ENCODE measurements around the gene HS6ST3.

HS6ST3 gene

DNA sequence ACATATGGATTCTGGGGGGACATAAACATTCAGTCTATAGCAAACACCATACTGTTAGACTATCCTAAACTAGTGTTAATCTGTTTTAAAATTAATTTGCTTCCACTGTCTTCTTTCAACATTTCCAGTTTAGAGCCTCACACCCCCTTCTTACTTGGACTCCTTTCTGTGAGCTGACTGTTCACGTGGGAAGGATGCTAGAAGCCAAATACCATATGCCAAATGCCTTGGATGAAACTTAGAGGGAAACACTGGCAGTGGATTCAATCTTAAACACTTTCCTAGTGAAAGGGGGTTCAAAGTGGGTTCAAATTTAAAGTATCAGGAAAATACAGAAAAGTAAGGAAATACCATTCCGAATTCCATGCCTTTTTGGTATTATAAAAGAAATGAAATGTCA, 113.6 kb downstream of the HS6ST3 start:
- DNase-seq: no peak

DNA sequence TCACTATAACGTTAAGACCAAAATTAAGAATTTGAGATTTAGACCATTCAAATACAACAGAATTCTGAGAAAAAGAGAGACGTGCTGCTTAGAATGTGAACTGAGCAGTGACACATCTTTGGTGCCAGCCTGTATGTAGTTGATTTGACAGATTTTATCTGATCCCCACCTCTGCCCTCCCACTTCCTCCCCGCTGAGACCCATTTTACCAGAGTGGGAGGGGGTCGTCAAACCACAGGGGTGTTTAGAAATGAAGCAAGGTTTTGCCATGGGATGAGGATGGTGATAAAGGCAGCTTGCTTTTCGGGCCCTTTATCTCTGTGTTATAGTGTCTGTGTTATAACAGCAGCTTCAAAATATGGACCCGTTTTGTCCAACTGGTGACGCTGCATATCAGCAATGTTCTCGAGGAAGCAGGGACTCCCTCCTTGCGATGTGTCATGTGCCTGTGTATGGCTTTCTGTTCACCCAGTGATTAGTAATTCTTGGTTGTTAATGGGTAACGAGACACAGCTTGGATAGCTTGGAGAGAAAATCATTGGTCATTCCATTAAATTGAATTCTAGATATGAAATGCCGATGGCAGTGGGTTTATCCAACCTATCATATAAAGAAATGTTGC, 125.0 kb downstream of the HS6ST3 start:
- no peak for DNase-seq

DNA sequence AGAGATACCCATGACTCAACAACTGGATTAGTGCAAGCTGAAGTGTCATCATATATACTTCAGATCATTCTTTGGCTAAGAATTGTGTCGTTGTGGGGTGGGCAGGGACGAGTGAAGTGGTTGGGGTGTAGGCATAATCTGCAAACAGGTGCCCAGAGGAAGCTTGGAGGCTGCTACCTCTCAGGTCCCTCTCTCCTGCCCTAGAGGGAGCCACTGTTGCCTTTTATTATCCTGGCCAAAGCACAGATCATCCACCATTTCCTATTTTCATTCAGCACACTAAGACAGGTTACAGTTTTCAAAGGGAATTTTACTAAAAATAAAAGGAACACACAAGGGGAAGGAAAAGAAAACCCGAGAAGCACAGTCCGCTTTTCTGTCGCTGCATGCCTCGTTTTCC, 126.6 kb downstream of the HS6ST3 start:
- no peak for DNase-seq

DNA sequence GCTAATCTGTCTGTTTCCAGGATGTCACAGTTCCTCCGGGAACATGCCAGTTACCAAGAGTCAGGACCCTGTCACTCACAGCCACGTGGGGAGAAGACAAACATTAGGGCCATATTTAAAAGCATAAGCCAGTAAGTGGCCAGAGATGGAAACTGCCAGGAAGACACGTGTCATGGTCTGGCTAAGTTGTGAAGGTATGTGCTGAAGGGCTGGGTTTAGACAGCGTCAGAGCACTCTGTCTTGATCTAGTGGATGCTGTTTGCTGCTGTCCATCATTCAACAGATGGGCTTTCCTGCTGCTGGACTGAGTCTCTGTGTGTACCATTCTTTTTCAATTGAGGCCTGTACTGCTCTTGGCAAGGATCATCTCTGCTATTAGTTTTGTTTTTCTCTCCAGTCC, 128.6 kb downstream of the HS6ST3 start:
- no peak for DNase-seq

DNA sequence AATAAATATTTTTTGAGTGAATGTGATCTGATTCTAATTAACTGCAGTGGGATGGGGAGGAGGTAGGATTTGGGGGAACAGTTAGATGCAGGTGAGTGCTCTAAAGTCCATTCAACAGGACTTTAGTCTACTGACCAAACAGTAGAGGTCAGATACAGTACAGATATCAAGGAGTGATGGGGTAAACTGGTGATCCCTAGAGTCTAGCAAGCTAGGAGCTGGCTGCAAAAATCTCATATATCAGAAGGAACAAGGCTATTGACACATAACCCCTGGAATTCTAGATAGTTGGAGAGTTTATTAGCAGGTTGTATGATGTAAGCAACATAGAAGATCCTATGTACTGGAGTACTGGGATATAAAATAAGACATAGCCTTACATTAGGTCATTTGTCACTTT, 131.6 kb downstream of the HS6ST3 start:
- DNase-seq: no peak

DNA sequence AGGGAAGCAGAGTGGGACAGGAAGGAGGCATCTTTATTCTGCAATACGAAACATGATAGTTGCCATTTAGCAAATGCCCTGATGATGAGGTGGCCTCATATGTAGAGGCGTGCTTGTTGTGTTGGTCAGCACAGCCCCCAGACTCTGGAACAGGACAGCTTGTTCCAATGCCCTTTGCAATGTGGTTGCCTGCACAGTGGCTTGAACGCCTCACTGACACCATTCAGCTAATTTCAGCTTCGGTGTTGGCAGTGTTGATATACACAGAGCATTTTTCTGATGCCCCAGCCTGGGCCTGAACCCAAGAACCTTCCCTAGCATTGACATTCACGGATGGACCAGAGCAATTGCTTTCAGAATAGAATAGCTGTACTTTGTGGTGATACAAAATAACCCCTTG, 133.3 kb downstream of the HS6ST3 start:
- DNase-seq: no peak

DNA sequence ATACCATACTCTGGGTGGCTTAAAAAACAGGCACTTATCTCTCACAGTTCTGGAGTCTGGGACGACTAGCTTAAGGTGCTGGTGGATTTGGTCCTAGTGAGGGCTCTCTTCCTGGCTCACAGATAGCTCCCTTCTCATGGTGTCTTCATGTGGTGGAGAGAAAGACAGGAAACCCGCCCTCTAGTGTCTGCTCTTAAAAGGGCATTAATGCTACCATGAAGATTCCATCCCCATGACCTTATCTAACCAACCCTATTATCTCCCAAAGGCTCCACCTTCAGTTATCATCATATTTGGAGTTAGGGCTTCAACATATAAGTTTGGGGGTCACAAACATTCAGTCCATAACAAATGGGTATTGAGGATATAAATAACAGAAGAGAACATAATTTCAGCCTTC, 139.4 kb downstream of the HS6ST3 start:
- no peak for DNase-seq

DNA sequence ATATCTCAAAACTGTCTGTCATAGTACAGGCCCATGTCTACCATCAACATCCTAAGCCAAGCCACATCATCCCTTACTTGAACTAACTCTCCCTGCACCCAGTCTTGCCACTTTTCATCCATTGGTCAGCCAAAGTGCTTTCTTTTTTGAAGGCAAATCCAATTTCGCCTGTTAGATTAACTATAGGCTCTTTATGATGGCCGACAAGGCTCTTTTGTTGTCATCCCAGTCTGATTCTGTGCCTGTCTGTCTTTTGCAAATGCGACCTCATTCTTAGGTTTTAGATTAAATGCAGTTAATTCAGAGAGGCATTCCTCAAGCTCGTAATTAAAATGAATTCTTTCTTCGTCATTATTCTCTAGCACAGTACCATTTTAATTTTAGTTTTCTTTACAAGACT, 148.3 kb downstream of the HS6ST3 start:
- no peak for DNase-seq

DNA sequence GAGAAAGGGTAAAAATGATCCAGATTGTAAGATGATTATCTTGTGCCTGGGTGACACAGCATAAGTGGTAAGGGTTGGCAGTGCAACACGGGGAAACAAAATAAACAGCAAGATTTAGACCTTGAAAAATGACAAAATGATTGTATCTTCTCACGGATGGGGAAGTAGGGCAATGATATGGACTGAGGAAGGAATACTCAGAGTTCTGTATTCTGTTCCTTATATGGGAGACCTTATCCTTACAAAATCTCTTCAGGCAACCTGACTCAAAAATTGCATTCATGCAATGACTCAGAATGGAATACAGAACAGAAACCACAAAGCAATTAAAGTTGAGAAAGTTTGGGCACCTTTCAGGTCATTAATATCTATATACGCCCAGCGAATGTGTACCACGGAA, 149.0 kb downstream of the HS6ST3 start:
- DNase-seq: no peak

DNA sequence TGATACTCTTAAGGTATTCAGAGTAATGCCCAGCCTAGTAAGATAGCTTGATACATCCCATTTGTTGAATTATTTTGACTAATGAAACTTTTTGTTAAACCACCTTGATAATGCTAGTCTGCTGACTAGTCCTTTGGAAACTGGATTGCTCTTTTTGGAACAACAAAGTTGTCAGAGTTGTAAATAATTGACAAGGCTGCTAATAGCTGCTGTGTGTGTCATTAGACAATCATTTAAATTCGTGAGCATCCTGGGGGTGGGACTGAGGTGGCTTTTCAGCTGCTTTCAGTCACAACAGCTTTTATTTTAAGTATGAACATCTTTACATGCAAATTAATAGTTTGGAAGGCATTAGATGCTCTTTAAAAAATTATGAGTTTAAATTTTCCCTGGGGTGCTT, 153.5 kb downstream of the HS6ST3 start:
- DNase-seq: no peak

DNA sequence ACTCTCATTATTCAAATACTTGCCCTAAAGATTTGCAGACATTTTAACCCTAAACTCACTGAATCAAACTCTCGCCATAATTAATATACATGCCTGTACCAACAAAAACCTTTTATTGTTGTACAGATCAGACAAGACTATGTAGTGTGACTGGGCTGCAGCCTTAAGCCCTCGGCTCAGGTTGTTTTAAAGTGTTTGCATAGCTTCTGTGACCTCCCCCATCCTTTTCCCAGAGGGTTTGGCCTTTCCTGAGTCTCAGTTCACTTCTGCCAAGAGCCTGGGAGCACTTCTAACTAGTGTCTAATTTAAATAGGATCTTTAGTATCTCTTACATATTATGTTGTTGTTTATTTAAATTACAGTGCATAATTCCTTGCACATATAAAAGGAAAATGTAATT, 158.2 kb downstream of the HS6ST3 start:
- DNase-seq: no peak

DNA sequence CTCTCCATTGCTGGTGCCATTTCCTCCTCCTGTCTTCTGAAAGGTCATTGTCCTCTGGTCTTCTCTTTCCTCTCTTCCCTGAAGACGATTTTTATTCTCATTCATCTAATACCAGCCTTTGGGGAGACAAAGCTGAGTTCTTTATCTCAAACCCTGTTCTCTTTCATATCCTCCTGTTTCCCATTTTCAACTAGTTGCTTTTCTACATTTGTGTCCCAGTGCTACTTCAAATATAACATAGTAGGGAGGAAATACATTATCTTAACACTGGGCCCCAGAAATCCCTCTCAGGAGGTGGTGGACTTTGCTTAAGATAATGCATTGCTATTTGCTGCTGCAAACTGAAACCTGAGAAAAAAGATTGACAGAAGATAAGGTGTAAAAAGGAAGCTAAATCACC, 159.1 kb downstream of the HS6ST3 start:
- DNase-seq: no peak

DNA sequence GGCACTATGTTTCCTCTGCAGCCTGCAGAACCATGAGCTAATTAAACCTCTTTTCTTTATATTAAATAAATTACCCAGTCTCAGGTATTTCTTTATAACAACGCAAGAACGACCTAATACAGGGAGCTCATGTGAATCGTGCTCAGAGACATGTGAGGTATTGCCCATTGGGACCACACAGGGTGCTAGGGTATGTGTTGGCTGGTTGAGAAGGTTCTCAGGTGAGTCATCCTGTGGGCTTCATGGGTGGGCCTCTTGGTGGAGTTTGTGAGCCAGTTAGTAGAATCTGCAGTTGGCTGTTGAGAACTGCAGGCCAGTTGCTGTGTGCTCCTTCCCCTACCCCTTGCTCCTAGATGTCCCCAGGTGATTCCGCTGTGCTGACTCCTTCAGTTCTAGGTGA, 163.0 kb downstream of the HS6ST3 start:
- no peak for DNase-seq

DNA sequence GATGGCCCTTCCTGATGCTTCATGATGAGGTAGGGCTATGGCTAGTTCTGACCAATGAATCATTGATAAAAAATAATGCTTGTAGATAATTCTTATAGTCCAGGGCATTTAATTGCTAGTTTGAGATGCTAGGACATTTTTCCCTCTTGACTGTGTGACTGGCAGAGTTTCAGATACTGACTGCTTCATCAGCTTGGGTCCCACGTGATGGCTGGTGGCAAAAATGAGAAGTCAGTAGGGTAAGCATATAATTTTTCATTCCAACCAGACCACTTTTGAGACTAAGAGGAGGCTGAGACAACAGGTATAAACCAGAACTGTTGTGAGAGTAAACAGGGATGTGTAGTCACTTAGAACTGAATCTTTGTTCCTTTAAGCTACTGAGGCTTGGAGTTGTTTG, 183.3 kb downstream of the HS6ST3 start:
- DNase-seq: no peak

DNA sequence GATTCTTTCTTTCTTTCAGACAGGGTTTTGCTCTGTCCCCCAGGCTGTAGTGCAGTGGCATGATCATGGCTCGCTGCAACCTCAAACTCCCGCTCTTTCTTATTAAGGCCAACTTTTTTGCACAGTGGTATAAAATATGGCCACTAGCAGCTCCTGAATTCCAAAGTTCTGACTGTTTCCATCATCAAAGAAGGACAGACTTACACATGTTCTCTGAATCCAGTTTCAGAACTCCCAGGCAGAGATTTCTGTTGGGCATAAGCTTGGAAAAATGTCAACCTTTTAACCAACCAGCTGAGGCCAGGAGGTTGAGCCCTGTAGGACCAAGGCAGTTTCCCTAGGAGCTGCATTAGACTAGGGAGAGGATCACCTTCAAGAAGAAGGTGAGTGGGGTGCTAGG, 184.1 kb downstream of the HS6ST3 start:
- no peak for DNase-seq

DNA sequence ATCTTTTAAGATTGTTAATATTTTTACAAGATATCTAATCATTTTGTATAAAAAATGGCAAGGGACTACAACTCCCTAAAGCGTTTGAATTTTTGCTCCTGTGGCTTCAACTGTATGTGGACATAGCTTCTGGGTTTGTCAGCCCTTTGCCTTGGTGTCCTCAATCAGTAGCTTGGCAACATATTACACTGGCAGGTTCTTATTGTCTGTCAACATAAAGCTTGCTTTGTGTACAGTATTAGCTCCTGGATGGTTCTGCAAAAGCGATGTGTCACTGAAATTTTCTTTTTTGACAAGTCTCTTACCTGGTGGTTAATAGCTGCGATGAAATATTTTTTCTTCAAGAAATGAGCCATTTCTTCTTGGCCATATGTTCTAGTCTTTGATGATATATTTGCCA, 190.0 kb downstream of the HS6ST3 start:
- no peak for DNase-seq

DNA sequence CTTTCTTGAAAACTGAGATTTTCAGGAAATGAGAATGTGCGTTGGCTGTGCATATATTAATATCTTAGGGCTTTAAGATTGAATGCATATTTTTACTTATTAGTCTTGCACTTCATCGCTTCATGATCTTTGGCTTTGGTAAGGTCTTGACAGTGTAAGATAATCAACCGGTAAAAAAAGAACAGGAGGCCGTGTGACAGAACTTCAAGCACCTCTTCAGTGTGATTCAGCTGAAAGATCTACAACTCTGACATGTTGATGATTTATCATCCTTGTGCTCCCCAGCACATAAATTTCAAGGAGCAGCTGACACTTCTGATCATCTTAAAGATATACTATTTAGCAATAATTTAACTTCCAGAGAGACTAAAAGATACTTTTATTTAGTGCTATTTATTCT, 195.1 kb downstream of the HS6ST3 start:
- no peak for DNase-seq

DNA sequence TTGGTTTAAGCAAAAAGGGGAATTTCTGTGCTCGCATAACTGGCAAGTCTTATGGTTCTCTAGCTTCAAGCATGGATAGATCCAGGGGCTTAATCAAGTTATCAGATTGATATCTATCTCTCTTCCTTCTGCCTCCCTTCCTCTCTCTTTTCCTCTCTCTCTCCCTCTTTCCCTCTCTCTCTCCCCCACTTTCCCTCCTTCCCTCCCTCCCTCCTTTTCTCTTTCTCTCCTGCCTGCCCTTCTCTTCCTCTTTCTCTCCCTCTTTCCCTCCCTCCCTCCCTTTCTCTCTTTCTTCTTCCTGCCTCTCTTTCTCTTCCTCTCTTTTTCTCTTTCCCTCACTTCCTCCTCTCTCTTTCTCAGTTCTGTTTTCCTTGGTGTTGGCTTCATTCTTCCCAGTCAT, 195.8 kb downstream of the HS6ST3 start:
- DNase-seq: no peak

DNA sequence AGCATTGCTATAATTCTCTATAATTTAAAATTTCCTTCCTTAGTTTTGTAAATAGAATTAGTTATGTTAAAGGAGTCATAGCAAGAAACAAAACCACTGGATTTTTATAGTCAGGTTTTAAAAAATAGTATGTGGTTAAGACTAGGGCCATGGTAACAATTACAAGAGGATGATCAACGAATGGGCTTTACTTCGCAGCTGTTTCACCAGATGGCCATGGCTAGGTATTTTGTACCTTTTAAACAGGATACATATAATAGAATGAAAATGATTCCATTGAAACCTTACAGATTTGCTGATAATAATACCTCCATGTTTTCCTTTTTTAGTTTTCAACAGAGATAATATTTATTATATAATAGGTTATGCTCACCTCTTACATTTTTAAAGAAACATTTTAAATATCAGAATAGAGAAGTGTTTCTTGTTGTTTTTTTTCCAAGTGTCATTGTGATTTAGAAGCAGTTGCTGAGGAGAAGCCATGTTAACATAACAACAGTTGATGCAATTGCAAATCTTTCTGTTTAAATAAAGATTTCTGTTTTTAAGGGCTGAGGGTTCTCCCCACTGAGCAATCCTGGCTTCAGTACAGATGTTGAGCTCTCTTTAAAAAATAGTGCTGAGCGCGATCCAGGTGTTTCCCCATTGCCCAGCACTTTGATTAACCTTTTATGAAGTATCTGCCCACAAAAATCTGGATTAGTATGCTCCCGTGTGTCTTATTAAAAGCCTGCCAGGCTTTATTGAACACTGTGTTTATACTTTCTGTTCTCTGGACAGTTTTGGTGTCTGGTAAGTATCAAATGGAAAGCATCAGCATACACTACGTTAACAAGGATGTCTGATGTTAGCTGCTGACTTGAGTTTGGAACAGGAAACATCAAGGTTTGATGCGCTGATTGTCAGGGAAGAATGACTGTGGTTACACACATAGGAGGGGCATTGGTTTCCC, 205.3 kb downstream of the HS6ST3 start:
- DNase-seq: no peak

DNA sequence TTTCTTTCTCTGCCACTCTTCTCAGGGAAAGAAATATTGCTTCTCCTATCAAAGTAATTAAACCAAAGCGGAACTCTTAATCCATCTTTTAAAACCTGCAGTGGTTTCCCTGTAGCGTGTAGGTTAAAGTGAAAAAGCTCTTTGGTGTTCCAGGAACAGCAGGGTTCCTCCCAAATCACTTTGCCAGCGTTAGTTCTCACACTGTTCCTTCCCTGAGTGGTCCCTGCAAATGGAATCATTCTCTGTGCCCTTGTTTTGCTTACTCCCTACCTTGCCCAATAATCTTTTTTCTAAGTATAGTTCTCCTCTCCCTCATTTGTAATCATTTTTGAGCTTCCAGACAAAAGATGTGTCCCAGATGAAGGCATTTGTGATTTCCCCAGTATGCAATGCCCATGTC, 207.5 kb downstream of the HS6ST3 start:
- no peak for DNase-seq

DNA sequence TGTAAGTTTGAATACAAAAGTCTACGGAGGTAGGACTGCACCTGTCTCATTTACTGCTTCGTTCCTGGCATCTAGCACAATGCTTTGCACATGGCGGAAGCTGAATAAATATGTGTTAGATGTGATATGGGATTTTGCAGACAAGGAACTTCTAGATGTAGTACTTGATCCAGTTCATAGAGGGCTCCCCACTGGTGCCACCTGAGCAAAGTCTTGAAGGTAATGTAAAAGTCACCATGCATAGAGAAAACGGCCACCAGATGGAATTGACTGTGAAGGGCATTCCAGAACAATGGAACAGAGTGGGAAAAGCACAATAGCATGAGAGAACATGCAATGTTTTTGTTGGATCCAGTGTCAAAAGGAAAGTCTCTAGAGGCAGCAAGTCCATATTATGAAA, 209.3 kb downstream of the HS6ST3 start:
- DNase-seq: no peak

DNA sequence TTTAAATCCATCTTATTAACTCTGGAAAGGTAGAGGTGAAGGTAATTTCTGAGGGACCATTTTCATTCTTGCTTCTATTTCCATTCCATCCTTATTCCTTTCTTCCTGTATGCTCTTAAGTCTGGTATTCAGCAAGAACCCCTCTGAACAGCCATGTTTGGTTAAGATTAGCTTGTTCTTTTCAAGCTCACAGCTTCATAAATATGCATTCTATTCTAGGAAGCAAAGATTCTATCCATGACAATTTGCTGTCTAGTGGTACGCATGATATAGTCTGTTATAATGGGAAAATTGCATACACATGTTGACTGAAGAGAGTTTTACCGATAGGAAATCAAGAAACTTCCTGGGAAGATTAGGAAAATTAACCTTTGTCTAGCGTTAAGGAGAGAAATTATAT, 218.7 kb downstream of the HS6ST3 start:
- DNase-seq: no peak

DNA sequence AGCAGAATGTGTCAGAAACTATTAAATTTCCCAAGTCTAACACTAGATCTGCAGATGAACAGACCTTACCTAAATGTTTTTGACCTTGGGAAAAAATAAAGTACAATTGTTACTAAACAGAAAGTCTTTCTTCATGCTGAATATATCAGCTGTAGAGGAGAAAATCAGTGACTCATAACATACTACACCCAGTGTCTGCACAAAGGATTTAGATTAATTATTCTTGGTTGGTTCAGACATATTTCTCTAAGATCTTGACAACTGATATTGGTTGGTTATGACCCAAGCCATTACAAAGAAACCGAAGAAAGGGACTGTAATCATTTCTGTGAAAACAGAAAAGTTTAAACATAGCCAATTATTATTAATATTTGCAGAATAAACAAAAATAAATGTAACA, 225.1 kb downstream of the HS6ST3 start:
- DNase-seq: no peak

DNA sequence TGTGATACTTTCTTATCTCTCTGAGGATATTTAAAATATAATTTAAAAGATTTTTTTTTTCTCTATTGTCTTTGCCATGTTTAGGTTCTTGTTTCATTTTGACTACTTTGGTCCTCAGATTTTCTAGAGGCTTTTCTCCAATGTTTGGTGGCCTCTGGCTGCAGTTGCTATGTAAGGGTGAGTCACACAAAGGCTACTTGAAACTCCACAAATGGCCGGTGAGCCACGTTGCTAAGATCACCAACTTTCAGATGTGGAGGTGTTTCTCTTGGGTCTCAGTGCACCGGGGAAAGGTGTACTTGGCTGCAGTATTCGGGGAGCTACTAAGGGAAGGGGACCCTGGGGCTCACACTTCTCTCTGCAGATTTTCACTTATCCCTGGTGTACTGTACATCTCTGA, 248.1 kb downstream of the HS6ST3 start:
- no peak for DNase-seq

DNA sequence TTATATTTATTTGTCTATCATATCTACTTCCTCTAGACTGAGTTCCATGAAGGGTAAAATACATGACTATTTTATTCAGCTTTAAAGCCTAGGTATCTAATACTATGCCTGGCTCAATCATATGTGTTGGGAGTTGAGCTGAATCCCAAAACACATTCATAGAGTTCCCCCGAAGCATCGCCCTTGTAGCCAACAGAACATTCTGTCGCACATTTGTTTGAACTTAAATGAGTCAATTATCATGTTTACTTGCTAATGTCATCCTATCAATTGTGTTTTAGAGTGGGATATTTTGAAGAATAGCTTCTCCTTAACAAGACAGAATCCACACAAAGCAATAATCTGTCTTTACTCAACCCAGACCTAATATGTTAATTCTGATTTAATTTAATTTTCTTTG, 252.4 kb downstream of the HS6ST3 start:
- no peak for DNase-seq

All from NCI-H2107 (cell line).